Erythroblast (primary cell): ENCODE data around the gene TNFSF15.

Experiments
- GATA1 ChIP-seq: IDR thresholded peaks from 2 replicates; pipeline ENCODE4 v1.6.1; 2011; ENCODE audit warnings: low read depth, mild to moderate bottlenecking, control low read depth, low read length, moderate library complexity
- POLR2A ChIP-seq: IDR thresholded peaks from 2 replicates; pipeline ENCODE4 v1.6.1; 2011; ENCODE audit warnings: mild to moderate bottlenecking, low read length

DNA sequence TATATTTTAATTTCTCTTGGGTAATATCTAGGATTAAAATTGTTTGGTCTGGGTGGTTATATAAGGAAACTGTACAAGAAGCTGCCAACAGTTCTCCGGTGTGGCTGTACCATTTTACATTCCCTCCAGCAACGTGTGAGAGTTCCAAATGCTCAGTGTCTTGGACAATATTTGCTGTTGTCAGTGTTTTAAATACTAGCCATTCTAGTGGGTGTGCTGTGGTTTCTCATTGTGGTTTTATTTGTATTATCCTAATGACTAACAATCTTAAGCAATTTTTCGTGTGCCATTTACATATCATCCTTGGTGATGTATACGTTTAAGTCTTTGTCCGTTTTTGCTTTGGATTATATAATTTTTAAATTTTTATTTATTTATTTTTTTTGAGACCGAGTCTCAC is 34.0 kb downstream of the TNFSF15 start:
- TF ChIP-seq GATA1 (no peak), POLR2A (no peak)
